HG02852 (cell line): ENCODE measurements around the gene DUSP16.

Experiments
- ATAC-seq: cut with Tn5 transposase; IDR thresholded peaks from one replicate; pipeline ENCODE4 v1.9.1; 2021; ENCODE audit warnings: mild to moderate bottlenecking, moderate library complexity; ENCODE audit not compliant: unreplicated experiment

The DUSP16 gene

GRCh38 chr12:12446786-12447185 lies 115.9 kb downstream of the DUSP16 start:
- no peak for ATAC-seq

GRCh38 chr12:12445882-12446181 lies 116.8 kb downstream of the DUSP16 start:
- ATAC-seq, result no peak

GRCh38 chr12:12445165-12445881 lies 117.3 kb downstream of the DUSP16 start:
- no peak for ATAC-seq

GRCh38 chr12:12443431-12443878 lies 119.2 kb downstream of the DUSP16 start:
- ATAC-seq, result no peak

GRCh38 chr12:12442548-12443071 lies 120.1 kb downstream of the DUSP16 start:
- no peak for ATAC-seq

- no peak for ATAC-seq
Observed at GRCh38 chr12:12441843-12442461, 120.7 kb downstream of the DUSP16 start.

- no peak for ATAC-seq
Observed at GRCh38 chr12:12441429-12441807, 121.2 kb downstream of the DUSP16 start.

- no peak for ATAC-seq
Observed at GRCh38 chr12:12440784-12441428, 121.8 kb downstream of the DUSP16 start.

- ATAC-seq, result no peak
Observed at GRCh38 chr12:12439636-12440035, 123.0 kb downstream of the DUSP16 start.

- no peak for ATAC-seq
Observed at GRCh38 chr12:12436831-12437345, 125.8 kb downstream of the DUSP16 start.

GRCh38 chr12:12433203-12433731 lies 129.4 kb downstream of the DUSP16 start:
- ATAC-seq, result no peak

- no peak for ATAC-seq
Observed at GRCh38 chr12:12432364-12432763, 130.3 kb downstream of the DUSP16 start.

GRCh38 chr12:12428961-12429657 lies 133.6 kb downstream of the DUSP16 start:
- ATAC-seq, result no peak

GRCh38 chr12:12428047-12428446 lies 134.6 kb downstream of the DUSP16 start:
- no peak for ATAC-seq

GRCh38 chr12:12427568-12427967 lies 135.1 kb downstream of the DUSP16 start:
- ATAC-seq, result no peak

- ATAC-seq, result no peak
Observed at GRCh38 chr12:12425616-12426015, 137.0 kb downstream of the DUSP16 start.

- no peak for ATAC-seq
Observed at GRCh38 chr12:12425001-12425400, 137.7 kb downstream of the DUSP16 start.
